Gastroesophageal sphincter (tissue), 3 donors: ENCODE results near the gene ZEB2.

ENCODE experiments used
- EP300 ChIP-seq: sonication (generic); formaldehyde crosslinking; IDR thresholded peaks from one replicate; pipeline ENCODE4 v1.6.1; 2017; ENCODE audit warnings: antibody characterized with exemption, mild to moderate bottlenecking
- POLR2AphosphoS5 ChIP-seq: sonication (generic); formaldehyde crosslinking; IDR thresholded peaks from one replicate; pipeline ENCODE4 v1.6.1; 2017; ENCODE audit warnings: antibody characterized with exemption
- TF ChIP-seq, protein P1 (sequence below), 4 experiments: fragments of 200-600 bp in 2 of 4; fragments of 450-650 bp in 2 of 4; sonication (generic) in 1 of 4; IDR thresholded peaks; one replicate each; pipeline ENCODE4 v1.5.1; 2017 to 2019; ENCODE audit warnings: antibody characterized with exemption in 4 of 4, mild to moderate bottlenecking in 2 of 4, moderate library complexity in 2 of 4

DNA sequence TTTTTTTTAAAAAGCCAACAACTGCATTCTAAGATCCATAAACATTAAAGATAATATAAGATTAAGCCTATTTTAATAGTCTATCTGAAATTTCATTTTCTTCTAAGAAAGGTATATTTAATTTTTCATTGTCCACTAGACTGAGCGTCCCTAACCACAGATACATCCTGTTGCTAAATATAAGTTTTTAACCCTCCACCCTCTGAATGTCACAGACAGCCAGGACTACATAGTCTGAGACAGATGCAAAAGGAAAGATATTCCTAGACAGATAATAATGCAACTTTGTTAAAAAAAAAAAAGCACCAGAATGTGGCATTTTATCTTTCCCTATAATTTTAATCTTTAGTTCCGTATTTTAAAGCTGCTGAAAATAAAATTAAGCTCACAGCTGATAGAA, 114.6 kb downstream of the ZEB2 start:
- TF ChIP-seq, protein P1, sequence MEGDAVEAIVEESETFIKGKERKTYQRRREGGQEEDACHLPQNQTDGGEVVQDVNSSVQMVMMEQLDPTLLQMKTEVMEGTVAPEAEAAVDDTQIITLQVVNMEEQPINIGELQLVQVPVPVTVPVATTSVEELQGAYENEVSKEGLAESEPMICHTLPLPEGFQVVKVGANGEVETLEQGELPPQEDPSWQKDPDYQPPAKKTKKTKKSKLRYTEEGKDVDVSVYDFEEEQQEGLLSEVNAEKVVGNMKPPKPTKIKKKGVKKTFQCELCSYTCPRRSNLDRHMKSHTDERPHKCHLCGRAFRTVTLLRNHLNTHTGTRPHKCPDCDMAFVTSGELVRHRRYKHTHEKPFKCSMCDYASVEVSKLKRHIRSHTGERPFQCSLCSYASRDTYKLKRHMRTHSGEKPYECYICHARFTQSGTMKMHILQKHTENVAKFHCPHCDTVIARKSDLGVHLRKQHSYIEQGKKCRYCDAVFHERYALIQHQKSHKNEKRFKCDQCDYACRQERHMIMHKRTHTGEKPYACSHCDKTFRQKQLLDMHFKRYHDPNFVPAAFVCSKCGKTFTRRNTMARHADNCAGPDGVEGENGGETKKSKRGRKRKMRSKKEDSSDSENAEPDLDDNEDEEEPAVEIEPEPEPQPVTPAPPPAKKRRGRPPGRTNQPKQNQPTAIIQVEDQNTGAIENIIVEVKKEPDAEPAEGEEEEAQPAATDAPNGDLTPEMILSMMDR (IDR thresholded peaks at IDR 0.05): no peak
- TF ChIP-seq POLR2AphosphoS5 (no peak), EP300 (no peak)
